Measurements from ENCODE around the gene THEM4. TPM values are rescaled to one million over a fixed set of nuclear protein-coding genes. Genes with fewer than 3 reads are reported as not detected.

THEM4 gene
- total RNA-seq, 1 donor from 2014 or later, result 12.3 TPM

GRCh38 chr1:151853411-151853943 lies 55.8 kb downstream of the THEM4 start, which contains the start of gene THEM5:
Gene THEM5, minus strand, starts transcription at chr1:151853712. Its CDS starts 147 bp downstream, at chr1:151853565.
- Mint-ChIP-seq H3K27me3 (ENCODE audit: unreplicated experiment) (peaks cover 48% of the 10 kb centered on the region), H3K9me3 (ENCODE audit: unreplicated experiment) (no peaks in the 10 kb centered on the region)

GRCh38 chr1:151852733-151853132 lies 56.6 kb downstream of the THEM4 start:
- Mint-ChIP-seq H3K4me1 (ENCODE audit: unreplicated experiment) (peaks cover 3% of the 10 kb centered on the region), H3K27me3 (ENCODE audit: unreplicated experiment) (peaks cover 47% of the 10 kb centered on the region), H3K36me3 (ENCODE audit: unreplicated experiment) (no peaks in the 10 kb centered on the region), H3K9me3 (ENCODE audit: unreplicated experiment) (no peaks in the 10 kb centered on the region), H3K27ac (ENCODE audit: unreplicated experiment) (no peak overlapping the region), H3K4me3 (ENCODE audit: unreplicated experiment) (no peak overlapping the region)
- TF ChIP-seq CTCF (IDR thresholded peaks at IDR 0.05), result no peak
- no peak for DNase-seq (ENCODE audit: extremely low spot score, unreplicated experiment)

More at GRCh38 chr1:151853411-151853943, 55.8 kb downstream of the THEM4 start, which contains the start of gene THEM5:
- Mint-ChIP-seq H3K4me3 (ENCODE audit: unreplicated experiment) (no peak within 1 kb of the TSS), H3K27ac (ENCODE audit: unreplicated experiment) (no peak within 1 kb of the TSS), H3K36me3 (ENCODE audit: unreplicated experiment) (no peaks in the 10 kb centered on the region), H3K4me1 (ENCODE audit: unreplicated experiment) (peaks cover 3% of the 10 kb centered on the region)
- no peak for TF ChIP-seq CTCF (IDR thresholded peaks at IDR 0.05)
- DNase-seq (ENCODE audit: extremely low spot score, unreplicated experiment), result no peak

GRCh38 chr1:151851886-151852285 lies 57.4 kb downstream of the THEM4 start:
- peaks cover 46% of the 10 kb centered on the region for H3K27me3 Mint-ChIP-seq (ENCODE audit: unreplicated experiment)
- H3K27ac Mint-ChIP-seq (ENCODE audit: unreplicated experiment), result no peak overlapping the region
- DNase-seq (ENCODE audit: extremely low spot score, unreplicated experiment), result no peak
- TF ChIP-seq CTCF (IDR thresholded peaks at IDR 0.05), result no peak
- H3K4me1 Mint-ChIP-seq (ENCODE audit: unreplicated experiment), result peaks cover 3% of the 10 kb centered on the region
- no peak overlapping the region for H3K4me3 Mint-ChIP-seq (ENCODE audit: unreplicated experiment)
- H3K36me3 Mint-ChIP-seq (ENCODE audit: unreplicated experiment), result no peaks in the 10 kb centered on the region
- no peaks in the 10 kb centered on the region for H3K9me3 Mint-ChIP-seq (ENCODE audit: unreplicated experiment)

GRCh38 chr1:151849871-151850270 lies 59.4 kb downstream of the THEM4 start:
- DNase-seq (ENCODE audit: extremely low spot score, unreplicated experiment), result no peak
- Mint-ChIP-seq H3K36me3 (ENCODE audit: unreplicated experiment) (no peaks in the 10 kb centered on the region), H3K4me3 (ENCODE audit: unreplicated experiment) (no peak overlapping the region), H3K27ac (ENCODE audit: unreplicated experiment) (no peak overlapping the region), H3K4me1 (ENCODE audit: unreplicated experiment) (no peaks in the 10 kb centered on the region), H3K27me3 (ENCODE audit: unreplicated experiment) (peaks cover 56% of the 10 kb centered on the region), H3K9me3 (ENCODE audit: unreplicated experiment) (no peaks in the 10 kb centered on the region)
- TF ChIP-seq CTCF (IDR thresholded peaks at IDR 0.05), result no peak

GRCh38 chr1:151849126-151849525 lies 60.2 kb downstream of the THEM4 start:
- H3K27ac Mint-ChIP-seq (ENCODE audit: unreplicated experiment), result no peak overlapping the region

More at GRCh38 chr1:151849126-151849525, 60.2 kb downstream of the THEM4 start:
- no peak for TF ChIP-seq CTCF (IDR thresholded peaks at IDR 0.05)
- H3K4me1 Mint-ChIP-seq (ENCODE audit: unreplicated experiment), result no peaks in the 10 kb centered on the region
- DNase-seq (ENCODE audit: extremely low spot score, unreplicated experiment), result no peak
- H3K4me3 Mint-ChIP-seq (ENCODE audit: unreplicated experiment), result no peak overlapping the region
- H3K36me3 Mint-ChIP-seq (ENCODE audit: unreplicated experiment), result no peaks in the 10 kb centered on the region
- H3K27me3 Mint-ChIP-seq (ENCODE audit: unreplicated experiment), result peaks cover 63% of the 10 kb centered on the region
- no peaks in the 10 kb centered on the region for H3K9me3 Mint-ChIP-seq (ENCODE audit: unreplicated experiment)

Measured in osteocyte (in vitro differentiated cells).